Thoracic aorta (tissue), 2 donors: ENCODE measurements around the gene EPN3. TPM values are rescaled to one million over a fixed set of nuclear protein-coding genes. Genes with fewer than 3 reads are reported as not detected.

Experiments used
- ATAC-seq: fragments of 150-250 bp; one replicate; pipeline ENCODE4 v1.8.0; 2017; ENCODE audit warnings: low read depth; ENCODE audit not compliant: insufficient number of reproducible peaks, low FRiP score
- DNase-seq: peaks from one replicate; pipeline ENCODE4 v3.0.0-alpha.2; 2020; ENCODE audit warnings: low spot score
- H3K27ac ChIP-seq, 2 donors: fragments of 200-600 bp; sonication (generic); 1 replicate in 1 of 2; 2 replicates in 1 of 2; pipeline ENCODE4 v1.5.1; 2016; ENCODE audit warnings: mild to moderate bottlenecking in 2 of 2, moderate library complexity in 2 of 2
- H3K27me3 ChIP-seq: fragments of 200-600 bp; sonication (generic); replicated peaks from 2 replicates; pipeline ENCODE4 v1.6.0; 2016; ENCODE audit warnings: mild to moderate bottlenecking; ENCODE audit not compliant: insufficient read depth
- H3K36me3 ChIP-seq: fragments of 200-600 bp; sonication (generic); one replicate; pipeline ENCODE4 v1.5.1; 2016
- H3K4me1 ChIP-seq, 2 donors: fragments of 200-600 bp; sonication (generic); 1 replicate in 1 of 2; 2 replicates in 1 of 2; pipeline versions ENCODE4 v1.5.1 to v1.6.0; 2016; ENCODE audit warnings: low read depth in 2 of 2, mild to moderate bottlenecking in 1 of 2; ENCODE audit not compliant: control insufficient read depth in 1 of 2
- H3K4me3 ChIP-seq: fragments of 200-600 bp; sonication (generic); 2 replicates; pipeline ENCODE4 v1.5.1; 2016; ENCODE audit warnings: mild to moderate bottlenecking
- H3K9me3 ChIP-seq: fragments of 200-600 bp; sonication (generic); 2 replicates; pipeline ENCODE4 v1.5.1; 2016
- CTCF ChIP-seq: fragments of 200-600 bp; sonication (generic); IDR thresholded peaks from one replicate; pipeline ENCODE4 v1.5.1; 2019; ENCODE audit warnings: antibody characterized with exemption
- total RNA-seq, 2 donors: library from RNA; depleted of rRNA; stranded (reverse); fragments of >200 nt; gene quantifications; one replicate each; pipeline versions ENCODE4 v1.1.0 to v1.2.3, GENCODE V29; 2016

The EPN3 gene
- total RNA-seq, 2 donors from 2014 or later: 1.4 TPM; not detected in 1

GRCh38 chr17:50505591-50506130, 26.9 kb upstream of the EPN3 start:
- no peaks in the 10 kb centered on the region for H3K27me3 ChIP-seq
- TF ChIP-seq CTCF: no peak
- DNase-seq: no peak
- no peak overlapping the region for H3K27ac ChIP-seq
- H3K4me1 ChIP-seq: peaks cover 6 to 14% of the 10 kb centered on the region in 2 donors
- no peaks in the 10 kb centered on the region for H3K9me3 ChIP-seq
- no peak overlapping the region for H3K4me3 ChIP-seq
- H3K36me3 ChIP-seq: no peaks in the 10 kb centered on the region
- no peak for ATAC-seq

GRCh38 chr17:50506298-50506697, 26.2 kb upstream of the EPN3 start:
- TF ChIP-seq CTCF: no peak
- no peak overlapping the region for H3K4me3 ChIP-seq
- H3K4me1 ChIP-seq: peaks cover 6 to 14% of the 10 kb centered on the region in 2 donors
- H3K9me3 ChIP-seq: no peaks in the 10 kb centered on the region
- H3K27me3 ChIP-seq: no peaks in the 10 kb centered on the region
- DNase-seq (no peak), ATAC-seq (no peak)
- no peak overlapping the region for H3K27ac ChIP-seq
- no peaks in the 10 kb centered on the region for H3K36me3 ChIP-seq

- no peaks in the 10 kb centered on the region for H3K9me3 ChIP-seq
- peak within 1 kb of the TSS; percentile 76 for H3K4me3 ChIP-seq
- peak; percentile 53 for ATAC-seq
- H3K36me3 ChIP-seq: no peaks in the 10 kb centered on the region
- no peaks in the 10 kb centered on the region for H3K27me3 ChIP-seq
- peaks cover 6 to 14% of the 10 kb centered on the region in 2 donors for H3K4me1 ChIP-seq
- peak; percentile 43 for DNase-seq
- peak within 1 kb of the TSS; percentile 53 to 61 for H3K27ac ChIP-seq
- peak; percentile 26 for TF ChIP-seq CTCF
These were observed 24.5 kb upstream of the EPN3 start, which contains the start of gene MYCBPAP for GRCh38 chr17:50507871-50508572. Gene MYCBPAP, plus strand, starts transcription at chr17:50508439. Its CDS starts 236 bp downstream, at chr17:50508675.

- ATAC-seq: peak; percentile 15
- H3K27me3 ChIP-seq: no peaks in the 10 kb centered on the region
- no peak for TF ChIP-seq CTCF
- no peaks in the 10 kb centered on the region for H3K9me3 ChIP-seq
- H3K27ac ChIP-seq: peak overlapping the region; percentile 53 to 61
- peak overlapping the region; percentile 76 for H3K4me3 ChIP-seq
- H3K4me1 ChIP-seq: peaks cover 6 to 14% of the 10 kb centered on the region in 2 donors
- no peak for DNase-seq
- H3K36me3 ChIP-seq: no peaks in the 10 kb centered on the region
These were observed 23.7 kb upstream of the EPN3 start for GRCh38 chr17:50508573-50509460.

GRCh38 chr17:50511058-50511457, 21.5 kb upstream of the EPN3 start:
- Histone ChIP-seq H3K4me3 (no peak overlapping the region), H3K27me3 (no peaks in the 10 kb centered on the region), H3K4me1 (peaks cover 6 to 14% of the 10 kb centered on the region in 2 donors), H3K27ac (no peak overlapping the region), H3K9me3 (no peaks in the 10 kb centered on the region), H3K36me3 (no peaks in the 10 kb centered on the region)
- no peak for TF ChIP-seq CTCF
- DNase-seq (no peak), ATAC-seq (no peak)
